HG03521 (cell line): Measurements from ENCODE around the gene HDAC8.
"Not testable (repeated sequence)": the region's sequence is repeated elsewhere in the genome, so short reads cannot be mapped to it uniquely, and the experiment has no call there.

Source experiments
- ATAC-seq: cut with Tn5 transposase; IDR thresholded peaks from one replicate; pipeline ENCODE4 v1.9.1; 2021; ENCODE audit warnings: mild to moderate bottlenecking, moderate library complexity; ENCODE audit not compliant: unreplicated experiment

HDAC8 gene

GRCh38 chrX:72572248-72573157 is at the start of gene HDAC8:
Gene HDAC8, minus strand, starts transcription at chrX:72572843. Its CDS starts 82 bp downstream, at chrX:72572761.
- peak; percentile 97 for ATAC-seq

GRCh38 chrX:72621625-72622485 is 49.2 kb upstream of the HDAC8 start:
- ATAC-seq = peak; percentile 80

- ATAC-seq = no peak
Observed at GRCh38 chrX:72621163-72621562, 48.5 kb upstream of the HDAC8 start.

GRCh38 chrX:72620550-72621145 is 48.0 kb upstream of the HDAC8 start:
- no peak for ATAC-seq

- ATAC-seq = no peak
Observed at GRCh38 chrX:72609313-72609712, 36.7 kb upstream of the HDAC8 start.

GRCh38 chrX:72604705-72605104 is 32.1 kb upstream of the HDAC8 start:
- ATAC-seq = no peak

- ATAC-seq = no peak
Observed at GRCh38 chrX:72604112-72604511, 31.5 kb upstream of the HDAC8 start.

GRCh38 chrX:72591038-72591437 is 18.4 kb upstream of the HDAC8 start:
- not testable (repeated sequence) for ATAC-seq

- ATAC-seq = no peak
Observed at GRCh38 chrX:72584163-72584562, 11.5 kb upstream of the HDAC8 start.

GRCh38 chrX:72576141-72576894 is 3.7 kb upstream of the HDAC8 start:
- ATAC-seq = no peak

- peak; percentile 17 for ATAC-seq
Observed at GRCh38 chrX:72573158-72573511, 492 bp upstream of the HDAC8 start.

GRCh38 chrX:72569786-72570185 is 2.9 kb downstream of the HDAC8 start:
- ATAC-seq = no peak

- no peak for ATAC-seq
Observed at GRCh38 chrX:72568406-72569092, 4.1 kb downstream of the HDAC8 start.

- ATAC-seq = no peak
Observed at GRCh38 chrX:72566448-72566847, 6.2 kb downstream of the HDAC8 start.

GRCh38 chrX:72559655-72560054 is 13.0 kb downstream of the HDAC8 start:
- not testable (repeated sequence) for ATAC-seq

- no peak for ATAC-seq
Observed at GRCh38 chrX:72554448-72555140, 18.0 kb downstream of the HDAC8 start.

GRCh38 chrX:72552443-72552842 is 20.2 kb downstream of the HDAC8 start:
- ATAC-seq = not testable (repeated sequence)

GRCh38 chrX:72545990-72546389 is 26.7 kb downstream of the HDAC8 start:
- ATAC-seq = no peak

- no peak for ATAC-seq
Observed at GRCh38 chrX:72540318-72540717, 32.3 kb downstream of the HDAC8 start.
